ENCODE measurements around the gene FSHR. TPM values are rescaled to one million over a fixed set of nuclear protein-coding genes. Genes with fewer than 3 reads are reported as not detected.

FSHR gene
- total and polyA plus RNA-seq, 2 of the 8 experiments (the other 6 are each of a cell fraction or from before 2014, with no cell fraction given): not detected

GRCh38 chr2:49035481-49035880 lies 118.8 kb downstream of the FSHR start (continued):
- TF ChIP-seq CHD7 (IDR thresholded peaks at IDR 0.05; ENCODE audit: insufficient replicate concordance, low read length): no peak
- TF ChIP-seq JUN (IDR thresholded peaks at IDR 0.05; ENCODE audit: low read depth, low read length): no peak
- TF ChIP-seq EZH2 (IDR thresholded peaks at IDR 0.05; ENCODE audit: low read depth, low read length, severe bottlenecking): no peak
- no peak for TF ChIP-seq CBX5 (IDR thresholded peaks at IDR 0.05; ENCODE audit: low read depth, low read length)
- no peak for TF ChIP-seq NANOG (IDR thresholded peaks at IDR 0.05; ENCODE audit: insufficient read depth, low read depth, low read length, poor library complexity, severe bottlenecking)
- no peak for TF ChIP-seq RNF2 (IDR thresholded peaks at IDR 0.05; ENCODE audit: borderline replicate concordance, low read depth, low read length, missing control alignments, poor library complexity, severe bottlenecking)
- no peak for TF ChIP-seq TCF12 (IDR thresholded peaks at IDR 0.05; ENCODE audit: low read depth, low read length)
- TF ChIP-seq JUND (IDR thresholded peaks at IDR 0.05; ENCODE audit: low read length): no peak
- no peak for TF ChIP-seq POLR2A (IDR thresholded peaks at IDR 0.05; ENCODE audit: control extremely low read depth in 1 of 2, low read depth in 2 of 2, low read length in 2 of 2)
